CD4-positive, alpha-beta T cell treated with Interleukin-6 for 4 hours (primary cell): ENCODE measurements around the gene CARD19.

ENCODE experiments used
- DNase-seq: peaks from one replicate; pipeline ENCODE4 v3.0.0-alpha.2; 2020; ENCODE audit warnings: mixed read lengths

Gene CARD19

GRCh38 chr9:93064392-93065134 is 31.5 kb upstream of the CARD19 start:
- peak; percentile 90 for DNase-seq

GRCh38 chr9:93065135-93065720 is 30.8 kb upstream of the CARD19 start:
- DNase-seq = no peak

- DNase-seq = no peak
Observed at GRCh38 chr9:93066978-93067603, 28.9 kb upstream of the CARD19 start.

GRCh38 chr9:93068956-93069355 is 27.1 kb upstream of the CARD19 start:
- no peak for DNase-seq

- peak; percentile 13 for DNase-seq
Observed at GRCh38 chr9:93071464-93071863, 24.6 kb upstream of the CARD19 start.

- DNase-seq = peak; percentile 52
Observed at GRCh38 chr9:93072383-93072795, 23.6 kb upstream of the CARD19 start.

- no peak for DNase-seq
Observed at GRCh38 chr9:93076101-93076791, 19.8 kb upstream of the CARD19 start.

GRCh38 chr9:93076792-93077128 is 19.3 kb upstream of the CARD19 start:
- DNase-seq = no peak

- no peak for DNase-seq
Observed at GRCh38 chr9:93077367-93077766, 18.6 kb upstream of the CARD19 start.

GRCh38 chr9:93077811-93078210 is 18.2 kb upstream of the CARD19 start:
- DNase-seq = no peak

GRCh38 chr9:93079371-93079770 is 16.6 kb upstream of the CARD19 start:
- no peak for DNase-seq

- DNase-seq = no peak
Observed at GRCh38 chr9:93080406-93080805, 15.6 kb upstream of the CARD19 start.

GRCh38 chr9:93081081-93081529 is 14.9 kb upstream of the CARD19 start:
- no peak for DNase-seq

- DNase-seq = no peak
Observed at GRCh38 chr9:93081931-93082330, 14.1 kb upstream of the CARD19 start.

GRCh38 chr9:93082841-93083411 is 13.1 kb upstream of the CARD19 start:
- DNase-seq = peak; percentile 35

GRCh38 chr9:93083592-93084470 is 12.2 kb upstream of the CARD19 start:
- peak; percentile 52 for DNase-seq

- no peak for DNase-seq
Observed at GRCh38 chr9:93084471-93084881, 11.5 kb upstream of the CARD19 start.

- no peak for DNase-seq
Observed at GRCh38 chr9:93085676-93086075, 10.3 kb upstream of the CARD19 start.

GRCh38 chr9:93086447-93087224 is 9.4 kb upstream of the CARD19 start:
- no peak for DNase-seq

- DNase-seq = no peak
Observed at GRCh38 chr9:93087971-93088655, 7.9 kb upstream of the CARD19 start.

- no peak for DNase-seq
Observed at GRCh38 chr9:93088656-93089015, 7.4 kb upstream of the CARD19 start.
